ENCODE measurements around the gene TRABD2B.

The TRABD2B gene

GRCh38 chr1:48021792-48022191 lies 24.6 kb upstream of the TRABD2B start:
- no peak for DNase-seq (ENCODE audit: low spot score)

- no peak for DNase-seq (ENCODE audit: low spot score)
Measured at GRCh38 chr1:48019714-48020315, 22.6 kb upstream of the TRABD2B start.

DNA sequence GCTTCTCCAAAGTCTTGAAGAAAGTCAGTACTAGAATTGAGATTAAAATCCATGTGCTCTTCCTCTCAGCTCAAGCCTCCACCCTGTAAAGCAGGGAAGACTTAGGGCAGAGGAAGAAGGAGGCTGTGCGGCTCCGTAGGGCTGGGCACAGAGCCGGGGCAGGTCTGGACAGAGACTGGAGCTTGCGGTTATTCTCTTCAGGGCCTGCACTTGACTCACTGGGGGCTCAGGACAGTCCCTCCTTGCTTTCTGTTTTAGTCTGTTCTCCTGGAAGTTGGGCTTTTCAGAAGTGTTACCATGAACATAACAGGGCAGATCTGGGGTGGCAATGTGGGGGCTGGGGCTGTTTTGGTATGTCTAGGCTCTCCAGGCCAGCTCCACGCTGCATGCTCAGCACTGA lies 21.6 kb upstream of the TRABD2B start:
- no peak for DNase-seq (ENCODE audit: low spot score)

- no peak for DNase-seq (ENCODE audit: low spot score)
Measured at GRCh38 chr1:48017716-48018115, 20.5 kb upstream of the TRABD2B start.

DNA sequence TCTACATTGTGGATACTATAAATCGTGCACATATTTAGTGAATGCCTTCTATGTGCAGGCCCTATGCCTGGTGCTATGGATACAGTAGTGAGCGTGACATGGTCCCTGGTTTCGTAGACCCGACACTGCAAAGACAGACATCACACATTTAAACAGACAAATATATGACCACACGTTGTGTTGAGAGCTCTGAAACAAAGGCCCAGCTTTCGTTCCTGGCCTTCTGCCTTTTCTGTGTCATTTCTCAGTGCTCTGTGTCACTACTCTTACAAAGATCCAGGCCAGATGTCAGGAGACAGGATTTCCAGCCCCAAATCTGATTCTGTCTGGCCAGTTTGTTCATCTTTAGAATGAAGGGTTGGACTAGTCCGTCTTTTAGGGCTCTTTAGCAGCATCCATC lies 19.3 kb upstream of the TRABD2B start:
- DNase-seq (ENCODE audit: low spot score): no peak

DNA sequence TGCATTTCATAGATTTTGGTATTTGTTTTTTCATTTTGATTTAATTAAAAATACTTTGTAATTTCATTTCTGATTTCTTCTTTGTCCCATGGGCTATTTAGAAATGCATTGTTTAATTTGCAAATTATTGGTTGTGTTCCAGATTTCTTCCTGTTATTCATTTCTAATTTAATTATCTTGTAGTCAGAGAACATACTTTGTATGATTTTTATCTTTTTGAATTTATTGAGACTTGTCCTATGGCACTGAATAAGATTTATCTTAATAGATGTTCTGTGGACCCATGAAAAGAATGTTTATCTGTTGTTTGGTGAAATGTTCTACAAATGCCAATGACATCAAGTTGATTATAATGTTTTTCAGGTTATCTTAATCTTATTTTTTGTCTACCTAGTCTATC lies 16.1 kb upstream of the TRABD2B start:
- no peak for DNase-seq (ENCODE audit: low spot score)

DNA sequence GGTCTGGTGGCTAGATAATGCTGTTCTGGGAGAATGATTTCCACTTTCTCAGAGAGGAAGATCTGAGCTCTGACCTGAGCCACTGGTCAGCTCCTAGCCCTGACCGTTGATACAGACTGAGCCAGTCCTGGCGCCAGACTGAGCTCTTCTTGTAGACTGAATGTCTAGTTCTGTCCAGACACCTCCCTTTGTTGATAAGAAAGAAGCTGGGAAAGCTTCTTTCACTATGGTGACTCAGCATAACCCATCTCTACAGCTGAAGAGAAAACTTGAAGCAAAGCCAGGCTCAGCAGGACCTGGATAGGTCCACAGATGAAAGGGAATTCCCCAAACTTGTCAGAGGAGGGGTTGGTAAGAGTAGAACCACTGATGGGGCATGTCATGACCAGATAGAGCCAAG lies 9.9 kb upstream of the TRABD2B start:
- no peak for DNase-seq (ENCODE audit: low spot score)

DNA sequence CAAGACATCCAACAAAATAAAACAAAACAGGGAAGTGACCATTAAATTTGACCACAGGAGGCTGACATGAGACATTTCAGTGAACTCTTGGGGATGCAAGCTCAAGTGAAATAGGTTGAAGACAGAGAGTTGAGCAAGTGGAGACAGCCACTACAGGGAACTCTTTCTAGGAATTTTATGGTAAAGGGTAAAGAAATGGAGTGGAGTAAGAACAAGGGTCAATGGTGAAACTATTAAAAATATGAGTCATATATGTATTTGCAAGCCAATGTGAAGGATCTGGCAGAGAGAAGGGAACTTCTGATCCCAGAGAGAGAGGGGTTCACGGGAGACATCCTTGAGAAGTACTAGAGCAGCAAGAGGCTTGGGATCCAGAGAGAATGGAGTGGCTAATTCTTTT lies 9.1 kb upstream of the TRABD2B start:
- DNase-seq (ENCODE audit: low spot score): no peak

DNA sequence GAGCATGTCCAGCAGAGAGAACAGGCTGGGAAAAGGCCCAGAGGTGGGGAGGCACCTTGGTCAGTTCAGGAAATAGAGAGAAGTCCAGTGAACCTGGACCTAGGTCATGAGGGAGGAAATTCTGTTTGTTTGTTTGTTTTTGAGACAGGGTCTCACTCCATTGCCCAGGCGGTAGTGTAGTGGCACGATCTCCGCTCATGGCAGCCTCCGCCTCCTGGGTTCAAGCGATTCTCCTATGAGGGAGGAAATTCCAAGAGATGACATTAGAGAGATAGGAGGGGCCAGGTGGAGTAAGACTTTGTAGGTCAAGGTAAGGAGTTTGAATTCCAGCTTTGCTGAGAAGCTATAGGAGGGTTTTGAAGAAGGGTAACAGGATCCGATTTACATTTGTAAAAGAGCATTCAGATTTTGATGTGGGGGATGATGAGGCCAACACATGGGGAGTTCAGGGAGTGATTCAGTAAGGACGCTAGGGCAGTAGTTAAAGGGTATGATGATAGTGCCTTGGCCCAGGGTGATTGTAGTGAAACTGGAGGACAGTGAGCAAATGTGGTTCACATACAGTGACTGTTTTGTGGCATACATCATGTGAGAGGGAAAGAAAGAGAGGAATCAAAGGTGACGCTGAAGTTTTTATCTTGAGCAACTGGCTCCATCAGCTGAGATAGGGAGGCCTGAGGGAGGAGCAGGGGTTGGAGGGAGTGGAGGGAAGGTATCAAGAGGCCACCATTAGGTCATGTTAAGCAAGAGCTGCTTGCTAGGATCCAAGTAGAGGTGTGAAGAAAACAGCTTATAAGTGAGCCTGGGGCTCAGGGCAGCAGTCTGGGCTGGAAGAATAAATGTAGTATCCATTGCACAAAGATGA lies 8.3 kb upstream of the TRABD2B start:
- DNase-seq (ENCODE audit: low spot score): no peak

DNA sequence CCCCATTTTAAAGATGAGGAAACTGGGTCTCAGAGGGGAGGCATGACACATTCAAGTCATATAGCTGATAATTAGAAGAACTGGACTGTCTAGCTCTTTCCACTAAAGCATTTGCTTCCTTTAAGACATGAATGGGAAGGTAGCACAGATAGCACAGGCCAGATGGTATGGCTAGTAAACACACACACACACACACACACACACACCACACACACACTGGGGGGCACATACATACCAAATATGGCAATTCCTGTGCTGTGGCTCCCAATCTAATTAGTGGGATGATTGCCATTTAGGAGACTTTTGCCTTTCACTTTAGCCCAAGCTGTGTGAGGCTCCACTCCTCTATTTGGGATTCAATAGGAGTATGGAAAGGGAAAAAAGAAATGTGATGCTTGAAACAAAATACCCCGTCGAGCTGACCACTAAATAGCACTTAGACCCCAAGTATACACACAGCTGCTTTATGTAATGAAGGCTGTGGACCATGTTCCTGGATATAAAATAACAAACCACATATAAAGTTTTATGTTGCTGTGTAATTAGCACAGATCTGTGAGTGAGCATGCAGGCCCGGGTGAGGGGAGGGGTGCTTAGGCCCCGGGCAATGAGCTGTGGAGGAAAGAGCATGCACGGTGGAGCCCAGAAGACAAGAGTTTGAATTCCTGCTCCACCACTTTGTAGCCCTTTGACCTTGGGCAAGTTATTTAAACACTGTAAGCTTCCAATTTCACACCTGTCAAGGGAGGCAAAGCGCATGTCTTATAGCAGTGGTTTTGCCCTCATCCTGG lies 6.8 kb upstream of the TRABD2B start:
- no peak for DNase-seq (ENCODE audit: low spot score)

- no peak for DNase-seq (ENCODE audit: low spot score)
Measured at GRCh38 chr1:48002142-48002541, 5.0 kb upstream of the TRABD2B start.

- DNase-seq (ENCODE audit: low spot score): no peak
Measured at GRCh38 chr1:48001696-48002095, 4.5 kb upstream of the TRABD2B start.

DNA sequence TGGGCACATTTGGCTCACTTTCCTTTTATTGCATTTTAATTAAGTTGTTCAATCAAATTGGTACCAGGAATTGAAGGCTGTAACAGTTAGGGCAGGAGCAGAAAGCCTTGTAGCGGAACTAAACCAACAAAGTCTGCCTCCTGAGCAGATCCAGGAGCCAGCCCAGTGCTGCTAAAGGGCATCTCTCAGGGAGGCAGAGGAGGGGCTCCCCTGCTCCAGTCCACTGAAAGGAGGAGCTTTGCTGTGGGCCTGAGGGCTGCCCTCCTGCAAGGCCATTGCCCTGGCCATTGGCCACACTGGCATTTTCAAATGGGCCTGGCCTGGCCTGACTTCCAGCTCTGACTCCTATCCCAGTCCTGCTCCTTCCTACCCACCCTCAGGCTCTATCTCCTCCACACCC lies 3.7 kb upstream of the TRABD2B start:
- no peak for DNase-seq (ENCODE audit: low spot score)

DNA sequence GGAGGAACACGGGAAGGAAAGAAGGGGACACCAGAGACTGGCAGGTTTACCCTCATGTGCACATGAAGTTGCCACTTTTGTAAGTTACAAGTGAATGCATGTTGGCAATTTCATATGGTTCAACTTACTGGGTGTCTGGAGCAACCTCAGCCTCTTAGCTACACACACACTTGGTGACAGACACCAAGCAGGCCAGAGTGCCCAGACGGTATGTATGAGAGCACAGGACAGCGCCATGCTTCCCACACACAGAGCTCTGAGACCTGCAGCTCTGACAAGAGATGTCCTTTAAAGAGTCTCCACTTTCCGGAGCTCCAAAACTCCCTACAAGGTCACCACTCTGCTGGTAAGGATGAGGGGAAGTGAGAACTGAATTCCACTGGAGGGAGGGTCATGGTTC lies 1.9 kb upstream of the TRABD2B start:
- DNase-seq (ENCODE audit: low spot score): no peak

DNA sequence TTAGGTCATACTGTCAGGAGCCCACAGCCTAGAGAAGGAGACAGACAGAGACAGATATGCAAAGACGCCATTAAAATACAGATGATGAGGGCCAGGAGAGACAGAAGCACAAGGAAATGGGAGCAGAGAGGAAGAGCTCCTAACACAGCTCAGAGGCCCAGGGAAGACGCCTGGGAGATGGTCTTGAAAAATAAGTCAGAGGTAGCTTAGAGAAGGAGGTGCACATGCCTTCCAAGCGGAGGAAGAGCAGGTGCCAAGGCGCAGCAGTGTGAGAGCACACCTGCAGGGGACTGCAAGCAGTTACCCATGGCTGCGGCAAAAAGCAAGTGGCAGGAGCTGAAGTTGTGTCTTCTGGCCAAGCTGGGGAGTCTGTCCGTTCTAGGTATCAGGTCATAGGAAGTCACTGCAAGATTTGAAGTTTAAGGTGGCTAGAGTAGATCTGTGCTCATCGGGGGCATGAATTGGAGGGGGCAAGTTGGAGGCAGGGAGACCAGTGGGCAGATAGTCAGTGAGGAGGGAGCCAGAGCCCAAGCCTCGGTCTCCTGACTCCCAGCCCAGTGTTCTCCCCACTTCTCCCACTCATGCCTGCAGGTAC lies 1.3 kb upstream of the TRABD2B start:
- no peak for DNase-seq (ENCODE audit: low spot score)

DNA sequence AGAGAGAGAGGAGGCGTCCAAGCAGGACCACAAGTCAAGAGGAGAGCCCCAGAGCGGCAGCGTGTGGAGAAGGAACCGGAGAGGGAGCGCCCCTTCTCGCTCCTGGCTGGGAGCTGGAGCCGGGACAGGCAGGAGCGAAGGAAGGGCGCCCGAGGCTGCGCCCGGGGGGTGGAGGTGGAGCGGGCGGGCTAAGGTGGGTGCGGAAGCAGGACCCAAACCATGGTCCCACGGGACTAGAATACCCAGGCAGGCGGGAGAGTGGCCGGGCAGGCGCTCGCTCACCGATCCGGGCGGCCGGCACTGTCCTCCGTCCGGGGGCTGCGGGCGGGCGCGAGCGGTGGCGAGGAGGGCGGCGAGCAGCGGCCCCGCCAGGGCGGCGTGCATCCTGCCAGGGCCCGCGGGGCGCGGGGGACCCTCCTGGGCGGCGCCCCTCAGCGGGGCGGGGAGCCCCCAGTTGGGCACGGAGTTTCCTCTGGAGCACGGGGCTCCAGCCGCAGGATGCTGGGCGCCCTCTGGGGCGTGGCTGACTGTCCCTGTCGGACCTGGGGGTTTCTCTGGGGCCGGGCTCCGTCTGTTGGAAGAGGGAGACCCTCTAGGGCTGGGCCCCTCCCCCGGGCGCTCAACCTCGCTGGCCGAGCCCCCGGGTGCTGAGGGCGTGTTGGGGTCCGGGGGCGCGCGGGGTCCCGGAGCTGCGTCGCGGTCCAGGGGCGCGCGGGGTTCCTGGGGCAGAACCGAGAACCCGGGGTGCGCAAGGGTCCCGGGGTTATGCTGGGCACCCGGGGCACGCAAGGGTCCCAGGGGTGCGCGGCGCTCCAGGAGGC lies 569 bp downstream of the TRABD2B start:
- DNase-seq (ENCODE audit: low spot score): no peak

DNA sequence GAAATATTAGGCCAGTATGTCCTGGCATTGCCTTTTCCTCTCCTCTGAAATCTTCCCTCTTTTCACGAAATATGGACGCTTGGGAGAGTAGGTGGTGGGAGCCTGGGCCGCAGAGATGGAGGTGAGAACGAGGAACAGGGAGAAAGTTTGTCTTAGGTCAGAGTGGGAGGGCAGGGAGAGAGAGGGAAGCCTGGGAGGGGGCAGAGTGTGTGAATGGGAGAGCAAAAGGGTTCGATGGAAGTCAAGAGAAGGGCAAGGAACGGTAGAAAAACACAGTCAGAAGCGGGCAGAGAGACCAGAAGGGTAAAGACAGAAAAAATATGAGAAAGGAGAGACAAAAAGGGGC lies 1.2 kb downstream of the TRABD2B start:
- no peak for DNase-seq (ENCODE audit: low spot score)

- no peak for DNase-seq (ENCODE audit: low spot score)
Measured at GRCh38 chr1:47995306-47996050, 1.7 kb downstream of the TRABD2B start.

DNA sequence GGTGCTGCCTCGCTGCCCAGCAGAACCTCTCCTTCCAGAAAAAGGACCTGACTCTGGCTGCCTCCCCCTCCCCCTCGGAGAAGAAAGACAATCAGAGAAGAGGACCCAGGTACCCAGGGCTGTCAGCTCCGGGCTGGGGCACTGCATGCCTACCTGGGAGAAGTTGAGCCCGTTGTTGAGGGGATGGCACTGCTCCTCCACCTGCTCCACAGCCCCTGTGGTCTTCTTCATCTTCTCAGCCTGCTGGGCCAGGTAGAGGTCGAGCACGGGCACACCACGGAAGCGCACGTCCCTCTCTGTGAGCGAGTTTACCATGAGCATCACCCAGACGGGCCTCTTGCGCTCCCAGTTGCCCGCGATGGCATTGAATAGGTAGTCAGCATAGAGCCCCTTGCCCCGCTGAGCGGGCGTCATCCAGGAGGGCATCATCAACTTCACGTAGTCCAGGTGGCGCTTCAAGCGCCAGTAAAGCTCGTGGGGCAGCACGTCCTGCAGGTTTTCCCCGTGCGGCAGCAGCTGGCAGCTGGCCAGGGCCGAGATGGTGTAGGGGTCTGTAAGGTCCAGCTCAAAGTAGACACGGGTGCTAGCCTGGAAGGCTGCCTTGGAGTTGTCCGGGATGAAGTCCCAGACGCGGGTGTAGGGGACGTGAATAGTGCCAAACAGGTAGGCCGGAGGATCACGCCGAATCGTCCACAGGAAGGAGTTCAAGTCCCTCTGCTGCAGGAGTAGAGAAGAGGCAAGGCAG lies 3.1 kb downstream of the TRABD2B start:
- DNase-seq (ENCODE audit: low spot score): no peak

DNA sequence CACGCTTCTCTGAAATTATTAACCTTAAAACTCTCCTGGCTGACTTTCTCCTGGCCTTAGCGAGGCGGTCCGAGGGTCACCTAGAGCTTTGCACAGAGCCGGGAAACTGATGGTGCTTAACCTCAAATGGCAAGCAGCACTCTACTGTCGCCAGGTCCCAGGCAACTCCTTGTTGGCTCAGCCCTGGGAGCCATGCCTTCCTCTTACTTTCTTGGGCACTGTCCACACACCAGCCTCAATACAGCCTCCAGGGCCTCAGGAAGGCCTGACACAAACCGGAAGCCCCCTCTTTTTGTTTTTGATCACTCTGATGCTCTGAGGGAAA lies 3.8 kb downstream of the TRABD2B start:
- no peak for DNase-seq (ENCODE audit: low spot score)

All from activated CD4-positive, alpha-beta T cell treated with anti-CD3 and anti-CD28 coated beads, Interleukin-2, Interleukin-4, amounts not matched to agents 100 ng/mL and 50 ng/mL, durations not matched to agents 16 hours and 8 hours (primary cell).